ENCODE measurements around the gene LGALS14.

Gene LGALS14

DNA sequence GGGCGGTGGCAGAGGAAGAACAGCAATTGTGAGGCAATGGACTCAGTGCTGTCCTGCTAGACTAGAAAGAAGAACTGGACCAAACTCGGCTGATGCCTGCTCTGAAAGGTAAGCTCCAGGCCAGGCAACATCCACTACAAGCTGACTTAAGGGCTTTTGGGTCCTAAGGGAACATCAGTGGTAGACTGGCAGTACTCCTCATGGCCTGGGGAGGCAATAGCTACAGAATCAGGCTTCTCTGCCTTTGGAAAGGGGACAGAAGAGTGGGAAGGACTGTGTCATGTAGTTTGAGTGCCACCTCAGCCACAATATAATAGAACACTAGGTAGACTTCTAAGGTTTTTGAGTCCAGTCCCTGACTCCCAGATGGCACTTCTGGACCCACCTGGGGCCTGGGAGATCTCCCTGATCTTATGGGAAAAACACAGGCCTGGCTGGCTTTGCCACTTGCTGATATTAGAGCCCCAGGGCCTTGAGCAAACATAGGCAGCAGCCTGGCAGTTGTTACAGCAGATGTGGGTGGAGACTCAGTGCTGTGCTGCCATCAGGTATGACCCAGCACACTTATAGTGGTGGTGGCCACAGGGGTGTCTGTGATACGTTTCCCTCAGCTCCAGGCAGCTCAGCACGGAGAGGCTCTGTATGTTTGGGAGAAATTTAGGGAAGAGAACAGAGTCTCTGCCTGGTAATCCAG, 42.7 kb downstream of the LGALS14 start:
- no peak for DNase-seq (ENCODE audit: low read depth in 2 of 2)

GRCh38 chr19:39749981-39750380, 45.7 kb downstream of the LGALS14 start:
- no peak for DNase-seq (ENCODE audit: low read depth in 2 of 2)

DNA sequence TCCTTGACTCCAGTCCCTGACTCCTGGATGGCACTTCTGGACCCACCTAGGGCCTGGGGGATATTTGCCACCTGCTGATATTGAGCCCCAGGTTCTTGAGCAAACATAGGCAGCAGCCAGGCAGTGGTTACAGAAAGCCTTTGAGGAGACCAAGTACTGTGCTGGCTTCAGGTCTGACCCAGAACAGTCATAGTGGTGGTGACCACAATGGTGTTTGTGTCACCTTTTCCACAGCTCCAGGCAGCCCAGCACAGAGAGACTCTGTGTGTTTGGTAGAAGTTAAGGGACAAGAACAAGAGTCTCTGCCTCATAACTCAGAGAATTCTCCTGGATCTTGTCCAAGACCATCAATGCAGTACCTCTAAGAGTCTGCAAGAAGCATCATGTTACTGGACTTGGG, 48.1 kb downstream of the LGALS14 start:
- no peak for DNase-seq (ENCODE audit: low read depth in 2 of 2)

GRCh38 chr19:39752795-39753194, 48.5 kb downstream of the LGALS14 start:
- no peak for DNase-seq (ENCODE audit: low read depth in 2 of 2)

DNA sequence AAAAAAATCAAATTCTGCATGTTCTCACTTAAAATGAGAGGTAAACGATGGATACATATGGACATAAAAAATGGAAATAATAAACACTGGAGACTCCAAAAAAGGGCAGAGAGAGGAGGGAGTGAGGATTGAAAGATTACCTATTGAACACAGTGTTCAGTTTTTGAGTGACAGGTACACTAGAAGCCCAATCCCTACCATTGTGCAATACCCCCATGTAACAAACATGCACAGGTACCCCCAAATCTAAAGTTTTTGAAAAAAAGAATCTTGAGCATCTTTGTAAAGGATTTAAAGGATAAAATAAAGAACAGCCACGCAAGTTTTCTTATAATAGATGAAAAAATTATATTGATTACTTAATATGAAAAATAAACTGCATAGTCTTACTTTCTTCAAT, 50.3 kb downstream of the LGALS14 start:
- DNase-seq (ENCODE audit: low read depth in 2 of 2), result no peak

DNA sequence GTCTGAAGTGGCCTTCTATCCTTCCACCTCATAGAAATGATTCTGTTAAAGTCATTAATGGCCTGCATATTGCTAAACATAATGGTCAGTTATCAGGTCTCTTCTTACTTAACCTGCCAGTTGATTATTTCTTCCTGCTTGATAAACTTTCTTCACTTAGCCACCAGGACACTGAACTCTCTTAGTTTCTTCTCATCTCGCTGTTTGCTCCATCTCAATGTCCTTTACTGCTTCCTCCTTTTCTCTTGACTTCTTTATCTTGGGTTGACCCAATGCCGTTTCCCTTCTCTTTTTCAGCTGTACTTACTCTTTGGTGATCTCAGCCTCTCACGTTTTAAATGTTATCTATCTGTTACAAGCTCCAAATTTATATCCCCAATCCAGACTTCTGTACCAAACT, 50.7 kb downstream of the LGALS14 start:
- DNase-seq (ENCODE audit: low read depth in 2 of 2), result no peak

Data from fibroblast of skin of left biceps (primary cell).